Heart right ventricle (tissue), 16 donors: ENCODE measurements around the gene RNH1. TPM values are rescaled to one million over a fixed set of nuclear protein-coding genes. Genes with fewer than 3 reads are reported as not detected.

ENCODE experiments used
- ATAC-seq, 8 donors: fragments of 200-7000 bp; cut with Tn5 transposase; one replicate each; pipeline ENCODE4 v1.9.1; 2020; ENCODE audit warnings: mild to moderate bottlenecking in 8 of 8, moderate library complexity in 8 of 8, moderate number of reproducible peaks in 1 of 8
- DNase-seq, 2 donors: peaks; one replicate each; pipeline ENCODE4 v3.0.0-alpha.2; 2020
- H3K27ac ChIP-seq, 10 donors: fragments of 200-600 bp; sonication (generic) in 2 of 10; one replicate each; pipeline versions ENCODE4 v1.5.0 to v1.8.0; 2020 to 2022; ENCODE audit warnings: mild to moderate bottlenecking in 3 of 10
- H3K27me3 ChIP-seq, 7 donors: fragments of 200-600 bp; one replicate each; pipeline ENCODE4 v1.8.0; 2021 to 2022; ENCODE audit warnings: mild to moderate bottlenecking in 2 of 7
- H3K36me3 ChIP-seq, 9 donors: fragments of 200-600 bp; sonication (generic) in 1 of 9; one replicate each; pipeline versions ENCODE4 v1.5.0 to v1.8.0; 2020 to 2022; ENCODE audit warnings: mild to moderate bottlenecking in 2 of 9
- H3K4me1 ChIP-seq, 9 donors: fragments of 200-600 bp; sonication (generic) in 1 of 9; one replicate each; pipeline versions ENCODE4 v1.5.0 to v1.8.0; 2020 to 2022; ENCODE audit warnings: mild to moderate bottlenecking in 4 of 9
- H3K4me3 ChIP-seq, 10 donors: fragments of 200-600 bp; sonication (generic) in 2 of 10; one replicate each; pipeline versions ENCODE4 v1.5.0 to v1.8.0; 2020 to 2022; ENCODE audit warnings: mild to moderate bottlenecking in 7 of 10, moderate library complexity in 2 of 10
- H3K9me3 ChIP-seq, 11 donors: fragments of 200-600 bp in 10 of 11; sonication (generic) in 2 of 11; one replicate each; pipeline versions ENCODE4 v1.5.0 to v1.8.0; 2013 to 2022; ENCODE audit warnings: mild to moderate bottlenecking in 2 of 11, control low read depth in 1 of 11, moderate library complexity in 1 of 11
- WGBS, 2 donors: extraction: QIAGEN DNeasy Blood & Tissue Kit; methylation state at CpG; one replicate each; pipeline ENCODE4 v1.1.7; 2013; ENCODE audit warnings: inconsistent platforms in 1 of 2; 5-methylcytosine and 5-hydroxymethylcytosine counted together
- intact Hi-C, 10 donors: fragments of 100-400 bp; cut with DNase I; formaldehyde crosslinking; loops; one replicate each; pipeline versions ENCODE4 v1.11.1 to v1.14.2; 2022
- polyA plus RNA-seq, 2 donors: library from polyadenylated mRNA; stranded (reverse); fragments of 200-250 nt; gene quantifications; one replicate each; pipeline ENCODE4 v1.2.3, GENCODE V29; 2013
- total RNA-seq, 10 donors: library from RNA; stranded (reverse); fragmentation: NEBNext Ultra II Directional in 3 of 10; extraction: Animal tissue kit (Norgen Biotek cat#: 25700) in 3 of 10; gene quantifications; one replicate each; pipeline versions ENCODE4 v1.2.1 to v1.2.4, GENCODE V29; 2021 to 2023
- TF ChIP-seq, protein P1 (sequence below), 9 donors: fragments of 200-600 bp; sonication (generic) in 2 of 9; IDR thresholded peaks; one replicate each; pipeline versions ENCODE4 v1.5.0 to v1.8.0; 2021 to 2022; ENCODE audit warnings: antibody characterized with exemption in 9 of 9, mild to moderate bottlenecking in 5 of 9, moderate library complexity in 1 of 9
- donor health status: Arrhythmogenic right ventricular cardiomyopathy.
- donor health status: ischemic (EF 13 %, LVEDD 7.1; RV severe dilation, severe dysfunction).
- donor health status: healthy with polysubstance abuse.
- donor health status: DM: no; HTN: yes; CAD: no.
- donor health status: DM: no; HTN: no; CAD: no.
- donor health status: ischemic (EF 25% LVEDD 6.9; RV normal size, moderate dysfunction).
- donor health status: ischemic (EF 25% LVEDD 5.7; RV mildly dilated, moderate dysfunction).
- donor health status: healthy.
- donor health status: DM: yes; HTN: yes; CAD: no.
- donor health status: Ischemic cardiomyopathy.
- donor health status: ischemic (EF 35%, LVEDD 5.7; RV mildly dilated, moderate dysfunction).
- donor health status: nonischemic (EF 11% LVEDD 7.7; RV severe dilation, severe dysfunction).
- donor health status: DM: yes; HTN: yes; CAD: no.
- donor health status: PGD.
- donor health status: ischemic (EF 29% LVEDD 5.4; RV normal size, mild dysfunction).
- donor health status: nonischemic (EF 23%, LVEDD 6.1; RV moderate dilation, normal function).

The RNH1 gene
- total and polyA plus RNA-seq, 12 donors, result 37.4 to 221 (median 153) TPM

GRCh38 chr11:484616-485015 lies 22.4 kb downstream of the RNH1 start:
- H3K27ac ChIP-seq, result no peak overlapping the region
- peaks cover 0 to 27% (median 3%) of the 10 kb centered on the region in 9 donors for H3K36me3 ChIP-seq
- 97 to 98% methylated on average over 38 of the region's 38 CpGs for WGBS, 2 donors
- no peaks in the 10 kb centered on the region for H3K4me1 ChIP-seq
- no peaks in the 10 kb centered on the region for H3K27me3 ChIP-seq
- H3K9me3 ChIP-seq, result no peaks in the 10 kb centered on the region
- intact Hi-C loops, result no loop called here
- H3K4me3 ChIP-seq, result no peak overlapping the region
- DNase-seq (no peak), ATAC-seq (peak in 1 of 8 donors; percentile 29)
- TF ChIP-seq, protein P1, sequence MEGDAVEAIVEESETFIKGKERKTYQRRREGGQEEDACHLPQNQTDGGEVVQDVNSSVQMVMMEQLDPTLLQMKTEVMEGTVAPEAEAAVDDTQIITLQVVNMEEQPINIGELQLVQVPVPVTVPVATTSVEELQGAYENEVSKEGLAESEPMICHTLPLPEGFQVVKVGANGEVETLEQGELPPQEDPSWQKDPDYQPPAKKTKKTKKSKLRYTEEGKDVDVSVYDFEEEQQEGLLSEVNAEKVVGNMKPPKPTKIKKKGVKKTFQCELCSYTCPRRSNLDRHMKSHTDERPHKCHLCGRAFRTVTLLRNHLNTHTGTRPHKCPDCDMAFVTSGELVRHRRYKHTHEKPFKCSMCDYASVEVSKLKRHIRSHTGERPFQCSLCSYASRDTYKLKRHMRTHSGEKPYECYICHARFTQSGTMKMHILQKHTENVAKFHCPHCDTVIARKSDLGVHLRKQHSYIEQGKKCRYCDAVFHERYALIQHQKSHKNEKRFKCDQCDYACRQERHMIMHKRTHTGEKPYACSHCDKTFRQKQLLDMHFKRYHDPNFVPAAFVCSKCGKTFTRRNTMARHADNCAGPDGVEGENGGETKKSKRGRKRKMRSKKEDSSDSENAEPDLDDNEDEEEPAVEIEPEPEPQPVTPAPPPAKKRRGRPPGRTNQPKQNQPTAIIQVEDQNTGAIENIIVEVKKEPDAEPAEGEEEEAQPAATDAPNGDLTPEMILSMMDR (IDR thresholded peaks at IDR 0.05), result no peak

DNA sequence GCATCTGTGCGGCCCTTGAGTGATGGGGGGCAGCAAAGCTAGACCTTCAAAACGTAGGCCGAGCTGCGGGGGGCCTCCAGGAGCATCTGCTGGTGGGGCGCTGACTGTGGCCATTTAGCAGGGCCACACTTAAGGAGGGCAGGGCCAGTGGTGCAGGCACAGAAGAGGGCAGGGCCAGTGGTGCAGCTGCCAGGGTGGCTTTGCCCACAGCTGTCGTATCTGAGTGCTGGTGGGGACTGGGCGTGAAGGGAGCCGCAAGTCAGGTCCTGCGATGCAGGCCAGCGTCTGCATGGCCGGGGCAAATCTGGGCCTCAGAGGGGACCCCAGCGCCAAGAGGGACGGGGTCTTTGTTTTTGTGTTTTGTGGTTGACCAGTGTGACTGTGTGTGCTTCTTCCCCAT lies 27.7 kb downstream of the RNH1 start:
- Histone ChIP-seq H3K36me3 (peaks cover 0 to 15% (median 0%) of the 10 kb centered on the region in 9 donors), H3K4me3 (no peak overlapping the region), H3K4me1 (no peaks in the 10 kb centered on the region), H3K9me3 (no peaks in the 10 kb centered on the region), H3K27me3 (no peaks in the 10 kb centered on the region), H3K27ac (no peak overlapping the region)
- DNase-seq (no peak), ATAC-seq (peak in 2 of 8 donors; percentile 9 to 22)
- TF ChIP-seq, protein P1 (IDR thresholded peaks at IDR 0.05), result no peak
- intact Hi-C loops, result no loop called here
- 94 to 96% methylated on average over 13 of the region's 13 CpGs for WGBS, 2 donors

DNA sequence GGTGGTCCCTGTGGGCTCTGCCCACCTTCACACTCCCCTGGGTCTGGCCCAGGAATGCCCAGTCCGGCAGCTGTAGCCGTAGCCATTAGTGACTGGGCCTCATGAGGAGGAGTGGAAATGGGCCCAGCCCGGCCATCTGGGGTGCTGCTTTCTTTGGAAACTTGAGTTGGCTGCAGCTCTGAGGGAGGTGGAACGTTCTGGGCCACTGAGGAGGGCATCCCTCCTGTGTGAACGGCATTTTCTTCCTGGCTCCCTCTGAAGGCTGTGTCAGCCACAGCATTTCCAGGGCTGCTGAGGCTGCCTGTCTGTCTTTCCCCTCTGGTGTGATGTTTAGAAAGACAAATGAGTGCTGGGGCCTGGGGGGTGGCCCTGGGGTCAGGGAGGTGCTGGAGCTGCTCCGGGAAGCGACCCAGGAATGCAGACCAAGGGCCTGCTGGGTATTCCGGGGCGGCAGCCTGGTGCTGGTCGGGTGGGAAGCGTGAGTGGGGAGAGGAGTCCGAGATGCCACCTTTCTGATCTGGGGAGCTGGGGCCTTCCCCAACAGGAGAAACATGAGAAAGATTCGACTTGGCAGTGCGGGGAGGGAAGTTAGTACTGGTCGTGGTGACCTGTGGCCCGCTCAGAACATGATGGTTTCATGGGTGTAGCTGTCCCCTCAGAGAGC lies 29.9 kb downstream of the RNH1 start:
- Histone ChIP-seq H3K9me3 (no peaks in the 10 kb centered on the region), H3K36me3 (peaks cover 0 to 15% (median 0%) of the 10 kb centered on the region in 9 donors), H3K4me3 (no peak overlapping the region), H3K27me3 (no peaks in the 10 kb centered on the region), H3K27ac (no peak overlapping the region), H3K4me1 (no peaks in the 10 kb centered on the region)
- intact Hi-C loops, result no loop called here
- TF ChIP-seq, protein P1 (IDR thresholded peaks at IDR 0.05), result no peak
- ATAC-seq (peak in 1 of 8 donors; percentile 10), DNase-seq (no peak)
- WGBS, 2 donors, result 81 to 84% methylated on average over 16 of the region's 16 CpGs

DNA sequence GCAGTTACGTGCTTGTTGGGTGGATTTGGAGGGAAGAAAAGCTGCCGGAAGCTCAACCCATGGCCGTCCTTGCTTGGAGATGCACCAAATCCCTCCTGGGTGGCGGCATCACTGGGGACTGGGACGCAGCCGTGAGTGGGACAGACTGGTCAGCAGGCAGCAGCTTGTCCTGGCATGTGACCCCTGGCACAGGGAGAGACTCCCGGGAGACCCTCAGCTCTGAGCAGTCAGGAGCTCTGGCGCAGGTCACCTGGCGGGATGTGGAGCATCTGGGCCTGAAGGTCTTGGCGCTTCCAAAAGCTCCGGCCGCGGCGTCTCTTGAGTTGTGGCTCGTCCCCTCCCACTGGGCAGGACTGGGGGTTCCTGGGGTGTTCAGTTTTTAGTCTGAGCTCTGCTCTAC lies 30.6 kb downstream of the RNH1 start:
- intact Hi-C loops, result no loop called here
- Histone ChIP-seq H3K27ac (no peak overlapping the region), H3K9me3 (no peaks in the 10 kb centered on the region), H3K36me3 (peaks cover 0 to 15% (median 0%) of the 10 kb centered on the region in 9 donors), H3K4me3 (no peak overlapping the region), H3K4me1 (no peaks in the 10 kb centered on the region), H3K27me3 (no peaks in the 10 kb centered on the region)
- TF ChIP-seq, protein P1 (IDR thresholded peaks at IDR 0.05), result no peak
- ATAC-seq (no peak), DNase-seq (no peak)
- WGBS, 2 donors, result 93 to 97% methylated on average over 15 of the region's 15 CpGs
